ENCODE measurements around the gene GHRH.

DNA sequence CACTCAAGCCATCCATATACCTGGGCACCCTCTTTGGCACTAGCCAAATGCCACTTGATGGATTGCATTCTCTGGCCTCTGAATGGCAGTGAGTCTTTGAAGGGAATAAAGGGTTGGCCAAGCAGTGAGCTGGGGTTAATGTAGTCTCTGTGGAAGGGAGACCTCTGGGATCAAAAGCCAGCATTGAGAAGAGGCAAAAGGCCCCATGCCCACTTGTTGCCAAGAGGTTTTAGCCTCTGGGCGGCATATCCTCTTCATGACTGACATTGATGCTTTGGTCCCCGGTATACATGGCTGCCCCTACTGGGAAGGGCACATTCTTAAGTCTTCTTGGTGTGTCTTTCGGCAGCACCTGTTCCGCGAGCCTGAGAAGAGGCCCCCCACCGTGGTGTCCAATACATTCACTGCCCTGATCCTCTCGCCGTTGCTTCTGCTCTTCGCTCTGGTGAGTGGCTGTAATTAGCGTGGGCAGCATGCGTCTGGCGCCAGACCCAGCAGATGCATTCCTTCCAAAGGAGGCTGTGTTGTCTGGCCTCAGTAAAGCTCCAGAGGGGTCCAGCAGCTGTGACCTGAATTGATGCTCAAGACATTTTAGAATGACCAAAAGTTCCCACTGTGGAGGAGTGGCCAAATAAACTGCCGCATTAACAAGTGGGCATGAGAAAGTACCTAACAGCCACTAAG lies 29.5 kb downstream of the GHRH start:
- TF ChIP-seq, protein P1, sequence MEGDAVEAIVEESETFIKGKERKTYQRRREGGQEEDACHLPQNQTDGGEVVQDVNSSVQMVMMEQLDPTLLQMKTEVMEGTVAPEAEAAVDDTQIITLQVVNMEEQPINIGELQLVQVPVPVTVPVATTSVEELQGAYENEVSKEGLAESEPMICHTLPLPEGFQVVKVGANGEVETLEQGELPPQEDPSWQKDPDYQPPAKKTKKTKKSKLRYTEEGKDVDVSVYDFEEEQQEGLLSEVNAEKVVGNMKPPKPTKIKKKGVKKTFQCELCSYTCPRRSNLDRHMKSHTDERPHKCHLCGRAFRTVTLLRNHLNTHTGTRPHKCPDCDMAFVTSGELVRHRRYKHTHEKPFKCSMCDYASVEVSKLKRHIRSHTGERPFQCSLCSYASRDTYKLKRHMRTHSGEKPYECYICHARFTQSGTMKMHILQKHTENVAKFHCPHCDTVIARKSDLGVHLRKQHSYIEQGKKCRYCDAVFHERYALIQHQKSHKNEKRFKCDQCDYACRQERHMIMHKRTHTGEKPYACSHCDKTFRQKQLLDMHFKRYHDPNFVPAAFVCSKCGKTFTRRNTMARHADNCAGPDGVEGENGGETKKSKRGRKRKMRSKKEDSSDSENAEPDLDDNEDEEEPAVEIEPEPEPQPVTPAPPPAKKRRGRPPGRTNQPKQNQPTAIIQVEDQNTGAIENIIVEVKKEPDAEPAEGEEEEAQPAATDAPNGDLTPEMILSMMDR (IDR thresholded peaks at IDR 0.05), result no peak
- TF ChIP-seq POLR2AphosphoS5 (IDR thresholded peaks at IDR 0.05), result no peak

Data from stomach (tissue), 4 donors.